ENCODE data around the gene IFT172.
A peak's percentile ranks its signal among the peaks of the same experiment; 100 is the strongest.

The IFT172 gene

GRCh38 chr2:27494944-27495554 lies 5.5 kb upstream of the IFT172 start, which contains the start of gene FNDC4:
Gene FNDC4, minus strand, starts transcription at chr2:27495200. Its CDS starts 521 bp downstream, at chr2:27494679.
- peak; percentile 3 for DNase-seq (ENCODE audit: low spot score)

- DNase-seq (ENCODE audit: low spot score), result no peak
Measured at GRCh38 chr2:27494284-27494943, 4.9 kb upstream of the IFT172 start.

- DNase-seq (ENCODE audit: low spot score), result no peak
Measured at GRCh38 chr2:27493948-27494283, 4.4 kb upstream of the IFT172 start.

- DNase-seq (ENCODE audit: low spot score), result no peak
Measured at GRCh38 chr2:27492557-27492956, 3.0 kb upstream of the IFT172 start.

GRCh38 chr2:27489118-27489497 lies 435 bp downstream of the IFT172 start:
- no peak for DNase-seq (ENCODE audit: low spot score)

GRCh38 chr2:27485496-27485895 lies 4.0 kb downstream of the IFT172 start:
- DNase-seq (ENCODE audit: low spot score), result no peak

- no peak for DNase-seq (ENCODE audit: low spot score)
Measured at GRCh38 chr2:27471961-27472360, 17.6 kb downstream of the IFT172 start.

GRCh38 chr2:27464443-27464842 lies 25.1 kb downstream of the IFT172 start:
- DNase-seq (ENCODE audit: low spot score), result no peak

GRCh38 chr2:27461118-27461517 lies 28.4 kb downstream of the IFT172 start:
- DNase-seq (ENCODE audit: low spot score), result no peak

GRCh38 chr2:27453968-27454367 lies 35.6 kb downstream of the IFT172 start:
- DNase-seq (ENCODE audit: low spot score), result no peak

- no peak for DNase-seq (ENCODE audit: low spot score)
Measured at GRCh38 chr2:27451095-27451494, 38.4 kb downstream of the IFT172 start.

- DNase-seq (ENCODE audit: low spot score), result no peak
Measured at GRCh38 chr2:27448381-27448780, 41.2 kb downstream of the IFT172 start.

GRCh38 chr2:27446057-27446456 lies 43.5 kb downstream of the IFT172 start:
- no peak for DNase-seq (ENCODE audit: low spot score)

- DNase-seq (ENCODE audit: low spot score), result no peak
Measured at GRCh38 chr2:27445615-27446014, 43.9 kb downstream of the IFT172 start.

- DNase-seq (ENCODE audit: low spot score), result no peak
Measured at GRCh38 chr2:27445155-27445554, 44.4 kb downstream of the IFT172 start.

- DNase-seq (ENCODE audit: low spot score), result no peak
Measured at GRCh38 chr2:27442920-27443282, 46.6 kb downstream of the IFT172 start.

- DNase-seq (ENCODE audit: low spot score), result peak; percentile 60
Measured at GRCh38 chr2:27441958-27442919, 47.3 kb downstream of the IFT172 start, which contains the start of gene KRTCAP3. Gene KRTCAP3, plus strand, starts transcription at chr2:27442381. Its CDS starts 32 bp downstream, at chr2:27442413.

GRCh38 chr2:27441226-27441926 lies 48.2 kb downstream of the IFT172 start:
- no peak for DNase-seq (ENCODE audit: low spot score)

- no peak for DNase-seq (ENCODE audit: low spot score)
Measured at GRCh38 chr2:27435628-27436027, 53.9 kb downstream of the IFT172 start.

GRCh38 chr2:27431395-27431794 lies 58.1 kb downstream of the IFT172 start:
- DNase-seq (ENCODE audit: low spot score), result peak; percentile 64

GRCh38 chr2:27428978-27429541 lies 60.5 kb downstream of the IFT172 start:
- peak; percentile 71 for DNase-seq (ENCODE audit: low spot score)

All from CD4-positive, alpha-beta T cell treated with Interleukin-2 at 100 ng/mL for 4 hours (primary cell).